Ascending aorta (tissue), 2 donors: ENCODE data around the gene GMCL2. TPM values are rescaled to one million over a fixed set of nuclear protein-coding genes. Genes with fewer than 3 reads are reported as not detected.

Experiments
- DNase-seq, 2 donors: peaks; one replicate each; pipeline ENCODE4 v3.0.0-alpha.2; 2019; ENCODE audit warnings: low spot score in 2 of 2
- H3K27ac ChIP-seq, 2 donors: fragments of 200-600 bp; sonication (generic); one replicate each; pipeline ENCODE4 v1.5.1; 2016 to 2017; ENCODE audit warnings: mild to moderate bottlenecking in 1 of 2
- H3K27me3 ChIP-seq: fragments of 200-600 bp; sonication (generic); one replicate; pipeline ENCODE4 v1.5.1; 2017
- H3K36me3 ChIP-seq, 2 donors: fragments of 200-600 bp; sonication (generic); one replicate each; pipeline ENCODE4 v1.5.1; 2016
- H3K4me1 ChIP-seq, 2 donors: fragments of 200-600 bp; sonication (generic); one replicate each; pipeline ENCODE4 v1.5.1; 2016 to 2017; ENCODE audit warnings: mild to moderate bottlenecking in 1 of 2
- H3K4me3 ChIP-seq, 2 donors: fragments of 200-600 bp; sonication (generic); one replicate each; pipeline ENCODE4 v1.5.1; 2016 to 2017; ENCODE audit warnings: mild to moderate bottlenecking in 1 of 2
- H3K9me3 ChIP-seq, 2 donors: fragments of 200-600 bp; sonication (generic); one replicate each; pipeline ENCODE4 v1.5.1; 2016
- intact Hi-C: fragments of 100-400 bp; cut with DNase I; formaldehyde crosslinking; loops from one replicate; pipeline ENCODE4 v1.15.1; 2023
- total RNA-seq: library from RNA; depleted of rRNA; stranded (reverse); fragments of >200 nt; gene quantifications from one replicate; pipeline ENCODE4 v1.1.0, GENCODE V29; 2016
- TF ChIP-seq, protein P1 (sequence below), 3 experiments: fragments of 200-600 bp in 2 of 3; fragments of 450-650 bp in 1 of 3; sonication (generic) in 2 of 3; IDR thresholded peaks; one replicate each; pipeline ENCODE4 v1.5.1; 2016 to 2019; ENCODE audit warnings: antibody characterized with exemption in 3 of 3, mild to moderate bottlenecking in 1 of 3, moderate library complexity in 1 of 3

GMCL2 gene
- total RNA-seq, 1 donor from 2014 or later, result not detected

DNA sequence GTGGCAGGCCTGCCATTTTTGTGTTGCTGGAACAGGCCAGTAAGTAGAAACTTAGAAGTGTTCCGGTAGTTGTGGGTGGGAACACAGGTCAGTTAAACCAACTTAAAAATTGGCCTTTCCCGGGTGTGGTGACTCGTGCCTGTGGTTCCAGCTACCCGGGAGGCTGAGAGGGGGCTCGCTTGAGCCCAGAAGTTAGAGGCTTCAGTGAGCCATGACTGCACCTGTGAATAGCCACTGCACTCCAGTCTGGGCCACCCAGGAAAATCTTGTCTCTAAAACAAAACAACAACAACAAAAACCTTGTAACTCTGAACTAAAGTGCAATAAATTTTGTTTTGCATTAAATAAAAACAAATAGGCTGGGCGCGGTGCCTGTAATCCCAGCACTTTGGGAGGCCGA, 32.1 kb downstream of the GMCL2 start:
- H3K36me3 ChIP-seq, result peaks cover 0 to 16% of the 10 kb centered on the region in 2 donors
- peaks cover 7 to 14% of the 10 kb centered on the region in 2 donors for H3K4me1 ChIP-seq
- DNase-seq, result no peak
- H3K9me3 ChIP-seq, result no peaks in the 10 kb centered on the region
- H3K27me3 ChIP-seq, result no peaks in the 10 kb centered on the region
- intact Hi-C loops, result loop anchor here (2.0 to 10.0 kb wide), 4 partner anchors 78 to 850 kb away; partner anchors contain the start of genes CLK4, PHYKPL, PRELID1 and RAB24
- H3K27ac ChIP-seq, result no peak overlapping the region
- H3K4me3 ChIP-seq, result no peak overlapping the region
- TF ChIP-seq, protein P1, sequence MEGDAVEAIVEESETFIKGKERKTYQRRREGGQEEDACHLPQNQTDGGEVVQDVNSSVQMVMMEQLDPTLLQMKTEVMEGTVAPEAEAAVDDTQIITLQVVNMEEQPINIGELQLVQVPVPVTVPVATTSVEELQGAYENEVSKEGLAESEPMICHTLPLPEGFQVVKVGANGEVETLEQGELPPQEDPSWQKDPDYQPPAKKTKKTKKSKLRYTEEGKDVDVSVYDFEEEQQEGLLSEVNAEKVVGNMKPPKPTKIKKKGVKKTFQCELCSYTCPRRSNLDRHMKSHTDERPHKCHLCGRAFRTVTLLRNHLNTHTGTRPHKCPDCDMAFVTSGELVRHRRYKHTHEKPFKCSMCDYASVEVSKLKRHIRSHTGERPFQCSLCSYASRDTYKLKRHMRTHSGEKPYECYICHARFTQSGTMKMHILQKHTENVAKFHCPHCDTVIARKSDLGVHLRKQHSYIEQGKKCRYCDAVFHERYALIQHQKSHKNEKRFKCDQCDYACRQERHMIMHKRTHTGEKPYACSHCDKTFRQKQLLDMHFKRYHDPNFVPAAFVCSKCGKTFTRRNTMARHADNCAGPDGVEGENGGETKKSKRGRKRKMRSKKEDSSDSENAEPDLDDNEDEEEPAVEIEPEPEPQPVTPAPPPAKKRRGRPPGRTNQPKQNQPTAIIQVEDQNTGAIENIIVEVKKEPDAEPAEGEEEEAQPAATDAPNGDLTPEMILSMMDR (IDR thresholded peaks at IDR 0.05), result no peak

DNA sequence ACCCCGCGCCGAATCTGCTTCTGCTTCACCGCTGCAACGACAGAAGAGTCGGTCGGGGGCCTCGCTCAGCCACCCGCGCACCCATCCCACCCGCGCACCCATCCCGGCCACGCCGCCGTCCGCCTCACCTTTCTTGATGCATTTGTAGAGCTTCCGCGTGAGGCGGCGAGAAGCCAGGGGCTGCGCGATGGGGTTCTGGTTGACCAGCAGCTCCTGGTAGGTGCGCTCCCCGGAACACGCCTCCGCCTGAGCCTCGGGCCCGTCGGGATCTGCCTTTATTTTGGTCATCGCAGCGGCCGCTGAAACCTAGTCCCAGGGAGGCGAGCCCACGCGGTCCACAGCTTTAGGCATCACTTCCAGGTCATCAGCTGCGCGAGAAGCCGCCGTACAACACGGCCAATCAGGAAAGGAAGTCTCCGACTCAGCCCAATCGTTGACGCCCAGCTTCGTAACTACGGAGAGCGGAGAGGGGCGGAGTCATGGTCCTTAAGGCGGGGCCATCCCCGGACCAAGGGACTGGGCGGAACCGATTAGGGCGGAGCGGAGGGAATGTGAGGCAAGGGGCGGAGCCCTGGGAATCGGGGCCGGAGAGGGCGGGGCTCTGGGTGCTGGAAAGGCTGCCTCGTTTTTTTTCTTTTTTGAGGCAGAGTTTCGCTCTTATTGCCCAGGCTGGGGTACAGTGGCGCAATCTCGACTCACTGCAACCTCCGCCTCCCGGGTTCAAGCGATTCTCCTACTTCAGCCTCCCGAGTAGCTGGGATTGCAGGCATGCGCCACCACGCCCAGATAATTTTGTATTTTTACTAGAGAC, 33.4 kb downstream of the GMCL2 start, which contains the start of gene NHP2:
TSS of gene NHP2 (minus strand) at position 356 of the 811 bp plus-strand sequence. CDS start at position 288, 68 bp downstream.
- Histone ChIP-seq H3K36me3 (peaks cover 12 to 29% of the 10 kb centered on the region in 2 donors), H3K9me3 (no peaks in the 10 kb centered on the region), H3K4me3 (peak within 1 kb of the TSS; percentile 63 to 77), H3K4me1 (peaks cover 7 to 14% of the 10 kb centered on the region in 2 donors), H3K27ac (peak within 1 kb of the TSS; percentile 72 to 74), H3K27me3 (no peaks in the 10 kb centered on the region)
- peak; percentile 92 to 99 for DNase-seq
- intact Hi-C loops, result loop anchor here (1.0 to 10.0 kb wide), 7 partner anchors 22 to 1404 kb away; partner anchors contain the start of genes CLK4, HNRNPAB, PHYKPL and PRELID1
- TF ChIP-seq, protein P1 (IDR thresholded peaks at IDR 0.05), result no peak

DNA sequence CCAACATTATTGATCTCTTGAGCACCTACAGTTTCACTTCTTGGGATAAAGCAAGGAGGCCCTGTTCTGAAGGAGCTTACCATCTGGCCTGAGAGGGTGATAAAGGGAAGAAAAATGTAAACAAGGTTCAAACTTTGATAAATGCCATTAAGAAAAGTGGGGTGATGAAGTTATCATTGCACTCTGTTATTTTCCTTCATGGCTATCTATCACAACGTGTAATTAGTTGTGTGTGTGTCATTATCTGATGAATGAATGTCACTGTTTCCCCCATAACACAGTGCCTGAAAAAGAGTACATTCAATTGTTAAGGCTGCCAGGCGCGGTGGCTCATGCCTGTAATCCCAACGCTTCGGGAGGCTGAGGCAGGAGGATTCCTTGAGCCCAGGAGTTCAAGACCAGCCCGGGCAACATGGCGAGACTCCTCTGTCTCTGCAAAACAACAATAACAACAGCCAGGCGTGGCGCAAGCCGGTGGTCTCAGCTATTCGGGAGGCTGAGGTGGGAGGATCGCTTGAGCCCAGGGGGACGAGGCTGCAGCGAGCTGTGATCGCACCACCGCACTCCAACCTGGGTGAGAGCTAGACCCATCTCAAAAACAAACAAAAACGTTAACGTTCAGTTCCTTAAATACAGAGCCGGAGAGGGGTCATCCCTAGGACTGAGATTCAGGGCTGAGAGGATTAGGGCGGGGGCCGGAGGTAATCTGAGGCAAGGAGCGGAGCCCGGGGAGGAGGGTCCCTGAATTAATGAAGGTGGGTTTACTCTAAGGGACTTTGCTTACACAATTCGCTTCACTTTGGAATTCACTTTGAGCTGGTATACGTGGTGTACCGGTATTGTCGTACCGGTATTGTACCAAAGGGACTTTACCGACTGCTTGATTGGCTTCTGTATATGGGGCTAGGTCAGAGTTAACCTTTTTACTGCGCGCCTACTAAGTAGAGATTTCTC, 34.4 kb downstream of the GMCL2 start:
- intact Hi-C loops, result loop anchor here (5.0 to 10.0 kb wide), 4 partner anchors 472 to 1405 kb away; partner anchors contain the start of genes CLK4, PRELID1, RAB24 and TMED9
- TF ChIP-seq, protein P1 (IDR thresholded peaks at IDR 0.05), result no peak
- H3K27ac ChIP-seq, result peak overlapping the region; percentile 72 to 74

DNA sequence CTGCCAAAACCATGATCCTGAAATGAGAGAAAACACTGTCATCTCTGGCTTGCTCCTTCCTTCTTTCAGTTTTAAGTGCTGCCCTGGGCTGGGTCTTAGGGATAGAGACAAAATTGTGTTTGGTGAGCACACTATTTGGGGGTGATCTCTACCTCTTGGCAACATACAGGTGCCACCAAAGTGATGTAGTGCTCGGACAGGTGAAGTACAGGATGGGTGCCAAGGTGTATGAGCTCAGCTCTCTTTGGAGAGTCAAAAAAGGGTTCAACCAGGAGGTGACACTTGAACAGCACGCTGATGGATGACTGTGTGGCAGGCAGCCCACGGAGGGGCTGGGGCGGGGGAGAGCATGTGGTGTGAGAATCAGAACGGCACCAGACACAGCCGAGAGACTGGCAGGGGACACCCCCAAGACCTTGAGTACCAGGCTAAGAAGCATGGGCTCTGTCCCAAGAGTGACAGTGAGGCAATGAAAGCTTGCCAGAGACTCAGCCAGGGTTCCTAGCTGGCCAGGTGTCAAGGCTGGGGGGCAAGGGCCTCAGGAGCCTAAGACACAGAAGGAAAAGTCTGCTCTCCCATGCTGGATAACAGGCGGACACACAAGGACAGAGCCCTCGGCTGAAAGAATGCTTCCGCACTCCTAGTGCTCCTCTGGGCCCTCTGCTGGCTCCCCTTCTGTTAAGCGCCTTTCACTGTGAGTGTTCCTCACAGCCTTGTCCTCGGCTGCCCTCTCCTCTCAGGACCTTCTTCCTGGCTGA, 36.0 kb downstream of the GMCL2 start:
- Histone ChIP-seq H3K9me3 (no peaks in the 10 kb centered on the region), H3K4me1 (peaks cover 7 to 14% of the 10 kb centered on the region in 2 donors), H3K27ac (no peak overlapping the region), H3K36me3 (peaks cover 37 to 55% of the 10 kb centered on the region in 2 donors), H3K27me3 (no peaks in the 10 kb centered on the region), H3K4me3 (no peak overlapping the region)
- TF ChIP-seq, protein P1 (IDR thresholded peaks at IDR 0.05), result no peak
- intact Hi-C loops, result loop anchor here (5.0 to 10.0 kb wide), 4 partner anchors 474 to 1406 kb away; partner anchors contain the start of genes CLK4, PRELID1, RAB24 and TMED9
- no peak for DNase-seq

More for the DNA sequence above, 34.4 kb downstream of the GMCL2 start:
- Histone ChIP-seq H3K4me3 (peak overlapping the region; percentile 63 to 77), H3K4me1 (peaks cover 7 to 14% of the 10 kb centered on the region in 2 donors), H3K36me3 (peaks cover 22 to 39% of the 10 kb centered on the region in 2 donors), H3K27me3 (no peaks in the 10 kb centered on the region), H3K9me3 (no peaks in the 10 kb centered on the region)
- no peak for DNase-seq
